H1 (cell line): ENCODE measurements around the gene L3MBTL4. TPM values are rescaled to one million over a fixed set of nuclear protein-coding genes. Genes with fewer than 3 reads are reported as not detected.

ENCODE experiments used
- CTCF ChIA-PET: fragments of 300-600 bp; sonication (Branson Sonifier 250); formaldehyde crosslinking; loops from one replicate; lab custom pipeline; 2021; ENCODE audit not compliant: partially characterized antibody; lab: Charles Lee
- POLR2A ChIA-PET: fragments of 300-600 bp; sonication (Branson Sonifier 250); formaldehyde crosslinking; loops from one replicate; lab custom pipeline; 2021; ENCODE audit warnings: inconsistent platforms; ENCODE audit not compliant: partially characterized antibody; lab: Charles Lee
- DNase-seq, 2 experiments: peaks; one replicate each; pipeline versions ENCODE4 v3.0.0 to v3.0.0-alpha.2; 2010 to 2022; ENCODE audit warnings: low spot score in 2 of 2, low read depth in 1 of 2, mixed read lengths in 1 of 2
- FAIRE-seq: peaks from 2 replicates; lab custom pipeline; 2011; peaks lifted over from hg19 to GRCh38; lab: Jason Lieb, UNC
- H2AFZ ChIP-seq: 2 replicates; pipeline ENCODE4 v1.8.1; 2012; ENCODE audit warnings: low read length, inconsistent platforms
- H2AK5ac ChIP-seq: 2 replicates; pipeline ENCODE4 v1.6.1; 2013; ENCODE audit warnings: low read depth, low read length
- H2BK120ac ChIP-seq: replicated peaks from 2 replicates; pipeline ENCODE3; 2013; ENCODE audit warnings: low read depth, low read length, inconsistent platforms
- H2BK12ac ChIP-seq: 2 replicates; pipeline ENCODE4 v1.6.1; 2013; ENCODE audit warnings: low read depth, low read length
- H2BK15ac ChIP-seq: 2 replicates; pipeline ENCODE4 v1.6.1; 2013; ENCODE audit warnings: low read length
- H2BK20ac ChIP-seq: 2 replicates; pipeline ENCODE4 v1.6.1; 2013; ENCODE audit warnings: low read length
- H2BK5ac ChIP-seq: 2 replicates; pipeline ENCODE4 v1.6.1; 2013; ENCODE audit warnings: low read depth, low read length
- H3K14ac ChIP-seq: 2 replicates; pipeline ENCODE4 v1.6.1; 2013; ENCODE audit warnings: inconsistent platforms; ENCODE audit not compliant: insufficient read length
- H3K18ac ChIP-seq: 2 replicates; pipeline ENCODE4 v1.6.1; 2013; ENCODE audit warnings: low read length; ENCODE audit errors: extremely low read depth
- H3K23ac ChIP-seq: 2 replicates; pipeline ENCODE4 v1.6.1; 2013; ENCODE audit warnings: inconsistent platforms; ENCODE audit not compliant: insufficient read length
- H3K23me2 ChIP-seq: 2 replicates; pipeline ENCODE4 v1.6.1; 2013; ENCODE audit warnings: low read depth, low read length
- H3K27ac ChIP-seq: 2 replicates; pipeline ENCODE4 v1.6.1; 2011; ENCODE audit warnings: low read depth, low read length, inconsistent platforms
- H3K27me3 ChIP-seq, 4 experiments: replicated peaks in 1 of 4; 1 replicate in 1 of 4; 2 replicates in 3 of 4; pipeline versions ENCODE4 v1.6.1 to v1.8.1; 2011 to 2013; ENCODE audit warnings: low read length in 3 of 4, mild to moderate bottlenecking in 3 of 4, inconsistent platforms in 2 of 4, mixed read lengths in 2 of 4, moderate library complexity in 1 of 4; ENCODE audit not compliant: control insufficient read depth in 3 of 4, insufficient read depth in 3 of 4; ENCODE audit errors: extremely low read depth in 1 of 4
- H3K36me3 ChIP-seq, 4 experiments: 2 replicates each; pipeline versions ENCODE4 v1.6.1 to v1.8.1; 2011 to 2013; ENCODE audit warnings: mild to moderate bottlenecking in 4 of 4, low read length in 3 of 4, moderate library complexity in 2 of 4, control low read depth in 1 of 4, inconsistent platforms in 1 of 4; ENCODE audit not compliant: insufficient read depth in 4 of 4, control insufficient read depth in 2 of 4
- H3K4ac ChIP-seq: replicated peaks from 2 replicates; pipeline ENCODE3; 2013; ENCODE audit warnings: low read length, low read depth, mixed read lengths, inconsistent platforms; ENCODE audit not compliant: insufficient read length
- H3K4me1 ChIP-seq, 4 experiments: replicated peaks in 1 of 4; 1 replicate in 1 of 4; 2 replicates in 3 of 4; pipeline versions ENCODE4 v1.6.1 to v1.8.1; 2011 to 2013; ENCODE audit warnings: low read length in 3 of 4, inconsistent platforms in 2 of 4, mixed read lengths in 1 of 4; ENCODE audit not compliant: insufficient read depth in 4 of 4, control insufficient read depth in 3 of 4
- H3K4me2 ChIP-seq, 2 experiments: 2 replicates each; pipeline versions ENCODE4 v1.6.1 to v1.8.1; 2011 to 2013; ENCODE audit warnings: low read depth in 2 of 2, low read length in 2 of 2, control low read depth in 1 of 2, inconsistent platforms in 1 of 2, mild to moderate bottlenecking in 1 of 2; ENCODE audit not compliant: insufficient read depth in 1 of 2
- H3K4me3 ChIP-seq, 4 experiments: fragments of 200-600, 300-600 bp in 1 of 4; sonication (generic), shearing (Covaris generic), sonication (Bioruptor Twin) in 1 of 4; 2 replicates each; pipeline versions ENCODE4 v1.5.1 to v1.8.1; 2011 to 2016; ENCODE audit warnings: low read length in 4 of 4, low read depth in 3 of 4, control low read depth in 2 of 4, inconsistent platforms in 2 of 4, mild to moderate bottlenecking in 2 of 4, mixed read lengths in 1 of 4, moderate library complexity in 1 of 4; ENCODE audit not compliant: insufficient read depth in 2 of 4; ENCODE audit errors: extremely low read depth in 1 of 4
- H3K56ac ChIP-seq: replicated peaks from 2 replicates; pipeline ENCODE3; 2013; ENCODE audit warnings: low read depth, mild to moderate bottlenecking, mixed read lengths, low read length, inconsistent platforms; ENCODE audit not compliant: insufficient read length
- H3K79me1 ChIP-seq: 2 replicates; pipeline ENCODE4 v1.6.1; 2013; ENCODE audit warnings: low read depth, low read length, control low read depth
- H3K79me2 ChIP-seq, 2 experiments: 2 replicates each; pipeline versions ENCODE4 v1.6.1 to v1.8.1; 2012 to 2013; ENCODE audit warnings: low read length in 2 of 2, mild to moderate bottlenecking in 2 of 2, inconsistent platforms in 1 of 2; ENCODE audit not compliant: insufficient read depth in 2 of 2, control insufficient read depth in 1 of 2
- H3K9ac ChIP-seq, 4 experiments: replicated peaks in 1 of 4; 1 replicate in 1 of 4; 2 replicates in 3 of 4; pipeline versions ENCODE4 v1.6.1 to v1.8.1; 2011 to 2013; ENCODE audit warnings: low read depth in 3 of 4, low read length in 3 of 4, control low read depth in 2 of 4, mild to moderate bottlenecking in 2 of 4, moderate library complexity in 2 of 4, inconsistent platforms in 1 of 4; ENCODE audit errors: extremely low read depth in 1 of 4
- H3K9me3 ChIP-seq, 2 experiments: 2 replicates each; pipeline versions ENCODE4 v1.6.1 to v1.8.1; 2012 to 2013; ENCODE audit warnings: mild to moderate bottlenecking in 2 of 2, moderate library complexity in 2 of 2, control low read depth in 1 of 2, inconsistent platforms in 1 of 2, low read depth in 1 of 2, low read length in 1 of 2, mixed read lengths in 1 of 2; ENCODE audit not compliant: insufficient read depth in 2 of 2
- H4K20me1 ChIP-seq, 2 experiments: replicated peaks in 1 of 2; 2 replicates each; pipeline versions ENCODE3 to v1.8.1; 2011 to 2013; ENCODE audit warnings: inconsistent platforms in 2 of 2, low read length in 2 of 2, mild to moderate bottlenecking in 1 of 2; ENCODE audit not compliant: insufficient read depth in 2 of 2, control insufficient read depth in 1 of 2
- H4K5ac ChIP-seq: 2 replicates; pipeline ENCODE4 v1.6.1; 2013; ENCODE audit warnings: low read length, low read depth, mixed read lengths, inconsistent platforms; ENCODE audit not compliant: insufficient read length
- H4K8ac ChIP-seq: 2 replicates; pipeline ENCODE4 v1.8.0; 2013; ENCODE audit warnings: mild to moderate bottlenecking, moderate library complexity, low read length, inconsistent platforms; ENCODE audit not compliant: insufficient read depth; ENCODE audit errors: extremely low read depth
- H4K91ac ChIP-seq: replicated peaks from 2 replicates; pipeline ENCODE3; 2013; ENCODE audit warnings: low read length, mixed read lengths, inconsistent platforms; ENCODE audit not compliant: insufficient read length
- BRCA1 ChIP-seq: IDR thresholded peaks from 2 replicates; pipeline ENCODE4 v1.6.1; 2012; ENCODE audit warnings: low read depth, low read length, improper control_type of control experiment
- CHD2 ChIP-seq: IDR thresholded peaks from 2 replicates; pipeline ENCODE4 v1.6.1; 2012; ENCODE audit warnings: low read length, improper control_type of control experiment
- EP300 ChIP-seq, 2 experiments: IDR thresholded peaks; 1 replicate in 1 of 2; 2 replicates in 1 of 2; pipeline ENCODE4 v1.6.1; 2011 to 2012; ENCODE audit warnings: low read depth in 2 of 2, low read length in 2 of 2, mild to moderate bottlenecking in 2 of 2, borderline replicate concordance in 1 of 2, inconsistent platforms in 1 of 2, moderate library complexity in 1 of 2
- EZH2 ChIP-seq: fragments of 200-600 bp; sonication (generic); IDR thresholded peaks from 2 replicates; pipeline ENCODE4 v1.7.1; 2012; ENCODE audit warnings: low read depth, mild to moderate bottlenecking, moderate library complexity, low read length, inconsistent platforms; ENCODE audit not compliant: severe bottlenecking
- FOSL1 ChIP-seq: IDR thresholded peaks from 2 replicates; pipeline ENCODE4 v1.6.1; 2011; ENCODE audit warnings: mild to moderate bottlenecking, low read depth, low read length, moderate library complexity; ENCODE audit not compliant: insufficient read depth
- JUN ChIP-seq: IDR thresholded peaks from 2 replicates; pipeline ENCODE4 v1.6.1; 2011; ENCODE audit warnings: low read depth, mild to moderate bottlenecking, improper control_type of control experiment, low read length
- KDM5A ChIP-seq: fragments of 200-600 bp; IDR thresholded peaks from 2 replicates; pipeline ENCODE4 v1.7.1; 2012; ENCODE audit warnings: mild to moderate bottlenecking, low read length, inconsistent platforms, mixed read lengths
- NRF1 ChIP-seq: IDR thresholded peaks from 2 replicates; pipeline ENCODE4 v1.6.1; 2011; ENCODE audit warnings: mild to moderate bottlenecking, low read depth, low read length, improper control_type of control experiment
- RBBP5 ChIP-seq: IDR thresholded peaks from 2 replicates; pipeline ENCODE4 v1.7.1; 2012; ENCODE audit warnings: low read depth, mild to moderate bottlenecking, inconsistent platforms, low read length, moderate library complexity, borderline replicate concordance
- RNF2 ChIP-seq: fragments of 200-900, 300-1000 bp; sonication (generic); IDR thresholded peaks from 2 replicates; pipeline ENCODE4 v1.7.1; 2016; ENCODE audit warnings: borderline replicate concordance, low read depth, mild to moderate bottlenecking, antibody characterized with exemption, low read length; ENCODE audit not compliant: poor library complexity, severe bottlenecking; ENCODE audit errors: missing control alignments
- SP2 ChIP-seq: IDR thresholded peaks from 2 replicates; pipeline ENCODE4 v1.6.1; 2012; ENCODE audit warnings: mild to moderate bottlenecking, low read length, inconsistent platforms
- SP4 ChIP-seq: IDR thresholded peaks from 2 replicates; pipeline ENCODE4 v1.6.1; 2012; ENCODE audit warnings: low read length, inconsistent platforms
- TBP ChIP-seq: IDR thresholded peaks from 2 replicates; pipeline ENCODE4 v1.6.1; 2011; ENCODE audit warnings: low read depth, low read length, improper control_type of control experiment
- WGBS, 2 experiments: shearing (Covaris generic) in 1 of 2; methylation state at CpG; one replicate each; pipeline versions ENCODE4 v1.1.6 to v1.1.7; 2013 to 2015; ENCODE audit warnings: low lambda C conversion rate in 2 of 2, mixed read lengths in 2 of 2, inconsistent platforms in 1 of 2, low coverage in 1 of 2, missing lambda C conversion rate in 1 of 2; ENCODE audit not compliant: insufficient replicate concordance in 2 of 2, insufficient coverage in 1 of 2, insufficient read length in 1 of 2; ENCODE audit errors: extremely low coverage in 1 of 2, missing lambda C conversion rate in 1 of 2; 5-methylcytosine and 5-hydroxymethylcytosine counted together
- polyA plus RNA-seq, 7 experiments: library from polyadenylated mRNA; depleted of rRNA in 3 of 7; stranded (reverse) in 5 of 7; unstranded in 2 of 7; fragments of >200 nt in 5 of 7; fragments of 200-250 nt in 2 of 7; gene quantifications; 1 replicate in 5 of 7; 2 replicates in 1 of 7; 4 replicates in 1 of 7; pipeline versions ENCODE4 v1.2.1 to v1.2.3, GENCODE V29; 2011 to 2013; ENCODE audit warnings: missing spikeins in 2 of 7, mixed read lengths in 2 of 7
- total RNA-seq: library from RNA; stranded (reverse); fragmentation: NEBNext Ultra II Directional; extraction: Animal tissue kit (Norgen Biotek cat#: 25700); gene quantifications from 2 replicates; pipeline ENCODE4 v1.2.1, GENCODE V29; 2021

The L3MBTL4 gene
- total and polyA plus RNA-seq, 2 of the 8 experiments (the other 6 are each of a cell fraction or from before 2014, with no cell fraction given): 1.0 to 2.1 TPM

DNA sequence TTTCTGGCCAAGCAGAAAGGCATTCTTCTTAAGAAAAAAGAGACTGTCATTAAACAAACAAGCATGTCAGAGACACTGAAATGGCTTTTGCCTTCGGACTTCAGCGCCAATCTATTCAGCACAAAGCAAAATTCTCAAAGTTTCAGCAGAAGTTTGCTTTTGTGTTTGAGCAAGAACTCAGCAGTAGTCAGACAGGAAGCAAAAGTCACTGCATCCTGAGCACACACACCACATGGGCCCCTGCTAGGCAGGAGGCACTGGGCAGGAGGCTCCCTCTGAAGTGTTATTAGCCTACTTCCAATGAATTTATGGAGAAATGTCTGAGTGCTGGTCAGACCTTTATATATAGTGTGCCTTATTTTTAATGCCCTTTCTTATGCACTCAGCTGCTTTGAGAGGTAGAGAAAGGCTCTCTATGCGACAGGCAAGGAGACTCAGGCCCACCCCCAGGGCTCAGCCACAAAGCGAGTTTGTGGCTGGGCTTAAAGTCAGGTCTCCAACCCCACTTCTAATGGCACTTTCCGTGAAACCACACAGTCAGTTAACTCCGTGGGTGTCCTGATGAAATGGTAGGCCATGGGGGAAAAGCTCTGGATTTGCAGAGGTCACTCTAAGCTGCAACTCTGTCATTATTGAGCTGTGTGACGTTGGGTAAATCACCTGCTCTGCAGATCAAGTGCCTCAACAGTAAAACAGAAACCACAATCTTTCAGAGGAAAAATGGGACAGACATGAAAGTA, 358.4 kb downstream of the L3MBTL4 start:
- peak; percentile 52 for FAIRE-seq
- Histone ChIP-seq H3K56ac (no peak overlapping the region), H3K4me2 (no peak overlapping the region; a peak in 1 of 4 replicates), H3K23me2 (no peaks in the 10 kb centered on the region; the same call in 1 of the 2 replicates), H3K14ac (no peak overlapping the region), H3K4me3 (no peak overlapping the region), H3K79me1 (no peaks in the 10 kb centered on the region), H3K18ac (no peak overlapping the region; the same call in 1 of the 2 replicates), H2BK120ac (no peak overlapping the region), H2BK5ac (no peak overlapping the region), H3K4me1 (peaks cover 4 to 12% (median 7%) of the 10 kb centered on the region in 4 experiments; a peak in 6 of 7 replicates), H4K91ac (no peak overlapping the region), H4K8ac (no peak overlapping the region), H3K27ac (no peak overlapping the region), H3K79me2 (no peaks in the 10 kb centered on the region), H4K5ac (no peak overlapping the region), H3K23ac (no peak overlapping the region), H3K9me3 (no peaks in the 10 kb centered on the region), H2BK15ac (no peak overlapping the region), H2AK5ac (no peak overlapping the region), H3K9ac (no peak overlapping the region; a peak in 1 of 7 replicates), H3K36me3 (no peaks in the 10 kb centered on the region), H2AFZ (no peak overlapping the region), H4K20me1 (no peaks in the 10 kb centered on the region), H3K27me3 (no peaks in the 10 kb centered on the region), H3K4ac (no peak overlapping the region), H2BK20ac (no peak overlapping the region), H2BK12ac (no peak overlapping the region)
- no peak for DNase-seq
- CTCF ChIA-PET: no interaction called here
- WGBS, 2 experiments: 67% methylated on average over 7 of the region's 7 CpGs; no CpG with 5 or more reads in 1 of the 2 experiments
- POLR2A ChIA-PET: no interaction called here
- TF ChIP-seq EZH2 (no peak), TBP (no peak), FOSL1 (no peak), RNF2 (no peak), BRCA1 (no peak), EP300 (IDR thresholded peaks at IDR 0.05; ENCODE audit: borderline replicate concordance in 1 of 2, low read depth in 2 of 2, low read length in 2 of 2) (no peak), SP2 (no peak), RBBP5 (no peak), NRF1 (no peak), JUN (no peak), CHD2 (no peak), KDM5A (no peak), SP4 (no peak)
